Measurements from ENCODE around the gene ZNF692. TPM values are rescaled to one million over a fixed set of nuclear protein-coding genes. Genes with fewer than 3 reads are reported as not detected.

ZNF692 gene
- polyA plus RNA-seq, 1 donor (not counting 4 experiments of a cell fraction or from before 2014, with no cell fraction given): 27.0 TPM

DNA sequence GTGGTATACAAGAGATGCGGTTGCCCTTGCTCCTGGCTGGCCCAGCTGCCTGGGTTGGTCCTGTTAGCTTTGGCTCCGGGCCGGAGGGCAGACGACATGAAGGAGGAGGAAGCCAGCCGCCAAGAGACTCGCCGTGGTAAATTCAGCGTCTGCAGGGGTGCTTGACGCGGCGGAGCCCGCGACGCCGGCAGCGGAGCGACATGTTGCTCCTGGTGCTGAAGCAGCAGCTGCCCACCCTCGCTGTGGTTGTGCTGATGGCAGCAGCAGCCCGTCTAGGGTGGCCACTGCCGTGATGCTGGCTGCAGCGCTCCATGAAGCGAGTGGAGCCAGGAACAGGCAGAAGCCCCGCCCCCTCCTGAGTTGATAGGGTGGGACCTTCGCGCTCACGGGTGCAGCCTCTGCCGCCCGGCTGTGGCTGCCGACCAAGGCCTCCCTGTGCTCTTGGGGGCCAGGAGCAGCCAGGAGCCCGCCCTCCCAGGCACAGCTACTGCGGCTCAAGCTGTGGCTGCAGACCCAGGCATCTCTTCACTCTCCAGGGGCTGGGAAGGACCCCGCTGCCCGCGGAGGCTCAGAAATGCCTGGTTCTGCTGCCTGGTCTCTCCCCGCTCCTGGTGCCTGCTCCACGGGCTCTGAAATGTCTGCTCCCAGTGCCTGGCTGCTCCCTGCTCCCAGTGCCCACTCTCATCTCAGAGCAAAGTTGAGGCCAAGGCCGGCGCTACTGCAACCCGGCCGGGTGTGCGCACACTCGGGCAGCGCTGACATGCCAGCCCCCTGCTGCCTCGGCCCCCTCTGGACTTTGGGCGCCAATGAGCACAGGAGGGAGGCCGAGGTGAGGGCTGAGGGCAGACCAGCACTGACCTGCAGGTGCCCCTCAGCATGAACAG, 4.4 kb upstream of the ZNF692 start:
- Histone ChIP-seq H3K27ac (ENCODE audit: control insufficient read depth, insufficient read depth, low read length) (no peak overlapping the region), H3K4me3 (ENCODE audit: control insufficient read depth in 2 of 3, extremely low read depth in 1 of 3, insufficient read depth in 2 of 3, low read depth in 1 of 3, low read length in 3 of 3) (peak overlapping the region; percentile 35 to 77 (median 65)), H3K9me3 (ENCODE audit: control insufficient read depth, low read depth, low read length) (no peaks in the 10 kb centered on the region), H3K79me2 (ENCODE audit: control insufficient read depth, insufficient read depth, low read length) (peaks cover 4% of the 10 kb centered on the region), H4K20me1 (ENCODE audit: control insufficient read depth, extremely low read depth, insufficient read depth, low read length) (no peaks in the 10 kb centered on the region), H3K4me2 (ENCODE audit: control insufficient read depth, extremely low read depth, insufficient read depth, low read depth, low read length) (peak overlapping the region; percentile 87), H3K36me3 (ENCODE audit: control insufficient read depth in 2 of 2, extremely low read depth in 1 of 2, insufficient read depth in 2 of 2, low read length in 2 of 2) (no peaks in the 10 kb centered on the region), H3K9me1 (ENCODE audit: control insufficient read depth, extremely low read depth, insufficient read depth, low read length) (no peaks in the 10 kb centered on the region), H3K27me3 (ENCODE audit: control insufficient read depth, extremely low read depth, insufficient read depth, low read length) (no peaks in the 10 kb centered on the region), H3K4me1 (ENCODE audit: control insufficient read depth, extremely low read depth, insufficient read depth, low read length) (peaks cover 26% of the 10 kb centered on the region), H2AFZ (ENCODE audit: control insufficient read depth, low read length) (peak overlapping the region; percentile 95), H3K9ac (ENCODE audit: control insufficient read depth, extremely low read depth, insufficient read depth, low read length) (peak overlapping the region; percentile 49)
- DNase-seq (ENCODE audit: low read depth, low spot score): no peak
- no peak for FAIRE-seq
- TF ChIP-seq EZH2 (IDR thresholded peaks at IDR 0.05; ENCODE audit: low read length) (no peak), CTCF (optimal IDR thresholded peaks at IDR 0.05 in 1 of 3, IDR thresholded peaks at IDR 0.05 in 1 of 3, conservative IDR thresholded peaks at IDR 0.05 in 1 of 3; ENCODE audit: extremely low read depth in 1 of 3, insufficient read depth in 2 of 3, low read length in 3 of 3) (no peak)
- dilution Hi-C loops (cut with MboI; ENCODE audit: extremely low pct_ligation_motif_present, low sequenced_read_pairs): no loop called here

GRCh38 chr1:248862695-248862997, 3.8 kb upstream of the ZNF692 start:
- TF ChIP-seq EZH2 (IDR thresholded peaks at IDR 0.05; ENCODE audit: low read length): no peak
- no peak for TF ChIP-seq CTCF (optimal IDR thresholded peaks at IDR 0.05 in 1 of 3, IDR thresholded peaks at IDR 0.05 in 1 of 3, conservative IDR thresholded peaks at IDR 0.05 in 1 of 3; ENCODE audit: extremely low read depth in 1 of 3, insufficient read depth in 2 of 3, low read length in 3 of 3)
- Histone ChIP-seq H3K4me3 (ENCODE audit: control insufficient read depth in 2 of 3, extremely low read depth in 1 of 3, insufficient read depth in 2 of 3, low read depth in 1 of 3, low read length in 3 of 3) (peak overlapping the region; percentile 35 to 77 (median 65)), H3K36me3 (ENCODE audit: control insufficient read depth in 2 of 2, extremely low read depth in 1 of 2, insufficient read depth in 2 of 2, low read length in 2 of 2) (no peaks in the 10 kb centered on the region), H2AFZ (ENCODE audit: control insufficient read depth, low read length) (peak overlapping the region; percentile 95), H3K9me3 (ENCODE audit: control insufficient read depth, low read depth, low read length) (no peaks in the 10 kb centered on the region), H3K9me1 (ENCODE audit: control insufficient read depth, extremely low read depth, insufficient read depth, low read length) (no peaks in the 10 kb centered on the region), H3K4me1 (ENCODE audit: control insufficient read depth, extremely low read depth, insufficient read depth, low read length) (peaks cover 29% of the 10 kb centered on the region), H4K20me1 (ENCODE audit: control insufficient read depth, extremely low read depth, insufficient read depth, low read length) (no peaks in the 10 kb centered on the region), H3K4me2 (ENCODE audit: control insufficient read depth, extremely low read depth, insufficient read depth, low read depth, low read length) (peak overlapping the region; percentile 87), H3K9ac (ENCODE audit: control insufficient read depth, extremely low read depth, insufficient read depth, low read length) (peak overlapping the region; percentile 49), H3K27me3 (ENCODE audit: control insufficient read depth, extremely low read depth, insufficient read depth, low read length) (no peaks in the 10 kb centered on the region), H3K27ac (ENCODE audit: control insufficient read depth, insufficient read depth, low read length) (no peak overlapping the region), H3K79me2 (ENCODE audit: control insufficient read depth, insufficient read depth, low read length) (peaks cover 9% of the 10 kb centered on the region)
- DNase-seq (ENCODE audit: low read depth, low spot score) (no peak), FAIRE-seq (no peak)
- dilution Hi-C loops (cut with MboI; ENCODE audit: extremely low pct_ligation_motif_present, low sequenced_read_pairs): no loop called here

Data from keratinocyte (primary cell).